GM23338 (cell line): Measurements from ENCODE around the gene NAMPT. TPM values are rescaled to one million over a fixed set of nuclear protein-coding genes. Genes with fewer than 3 reads are reported as not detected.

Experiments
- ATAC-seq: fragments of 200-7000 bp; cut with Tn5 transposase; 3 replicates; pipeline ENCODE4 v1.9.1; 2020
- DNase-seq: peaks from one replicate; pipeline ENCODE4 v3.0.0-alpha.2; 2015; ENCODE audit warnings: low spot score
- H2AFZ ChIP-seq: fragments of 200-600 bp; sonication (generic); 2 replicates; pipeline ENCODE4 v1.8.0; 2016; ENCODE audit warnings: antibody characterized with exemption, mild to moderate bottlenecking, moderate library complexity
- H3F3A ChIP-seq: fragments of 200-600 bp; sonication (generic); replicated peaks from 2 replicates; pipeline ENCODE4 v1.8.0; 2017; ENCODE audit warnings: antibody characterized with exemption, mixed run types, low read depth
- H3K27ac ChIP-seq: fragments of 200-600 bp; sonication (generic); 2 replicates; pipeline ENCODE4 v1.6.1; 2016; ENCODE audit warnings: low read depth
- H3K27me3 ChIP-seq: fragments of 200-600 bp; sonication (generic); 2 replicates; pipeline ENCODE4 v1.8.0; 2016; ENCODE audit warnings: mild to moderate bottlenecking, mixed run types, moderate library complexity; ENCODE audit not compliant: insufficient read depth
- H3K36me3 ChIP-seq: fragments of 200-600 bp; sonication (generic); 2 replicates; pipeline ENCODE4 v1.8.0; 2016; ENCODE audit warnings: mild to moderate bottlenecking; ENCODE audit not compliant: insufficient read depth
- H3K4me1 ChIP-seq: fragments of 200-600 bp; sonication (generic); 2 replicates; pipeline ENCODE4 v1.8.0; 2016; ENCODE audit warnings: mild to moderate bottlenecking, moderate library complexity; ENCODE audit not compliant: insufficient read depth
- H3K4me2 ChIP-seq: fragments of 200-600 bp; sonication (generic); 2 replicates; pipeline ENCODE4 v1.7.1; 2017; ENCODE audit warnings: mixed run types
- H3K4me3 ChIP-seq: fragments of 200-600 bp; sonication (generic); 2 replicates; pipeline ENCODE4 v1.6.1; 2016; ENCODE audit warnings: mixed run types
- H3K79me2 ChIP-seq: fragments of 200-600 bp; sonication (generic); replicated peaks from 2 replicates; pipeline ENCODE4 v1.8.0; 2017; ENCODE audit warnings: mild to moderate bottlenecking; ENCODE audit not compliant: insufficient read depth
- H3K9me2 ChIP-seq: fragments of 200-600 bp; sonication (generic); 2 replicates; pipeline ENCODE4 v1.8.0; 2017; ENCODE audit not compliant: insufficient read depth
- H4K20me1 ChIP-seq: fragments of 200-600 bp; sonication (generic); replicated peaks from 2 replicates; pipeline ENCODE4 v1.8.0; 2017; ENCODE audit warnings: mild to moderate bottlenecking; ENCODE audit not compliant: insufficient read depth
- H3K27ac Mint-ChIP-seq: 2 replicates; pipeline ENCODE4 v1.8.0; 2020; ENCODE audit warnings: inconsistent platforms, mild to moderate bottlenecking, moderate library complexity, mixed read lengths
- H3K27me3 Mint-ChIP-seq: 3 replicates; pipeline ENCODE4 v1.8.0; 2022; ENCODE audit warnings: low read depth, mild to moderate bottlenecking, moderate library complexity, mixed read lengths, inconsistent platforms; ENCODE audit not compliant: insufficient read depth, poor library complexity
- H3K36me3 Mint-ChIP-seq: 3 replicates; pipeline ENCODE4 v1.8.0; 2021; ENCODE audit warnings: low read depth, mild to moderate bottlenecking, inconsistent platforms, moderate library complexity, mixed read lengths
- H3K4me1 Mint-ChIP-seq: 3 replicates; pipeline ENCODE4 v1.8.0; 2020; ENCODE audit warnings: mild to moderate bottlenecking, inconsistent platforms, mixed read lengths
- H3K4me3 Mint-ChIP-seq: 3 replicates; pipeline ENCODE4 v1.8.0; 2021; ENCODE audit warnings: moderate library complexity, mild to moderate bottlenecking, inconsistent platforms, mixed read lengths
- H3K9me3 Mint-ChIP-seq: 3 replicates; pipeline ENCODE4 v1.8.0; 2020; ENCODE audit warnings: moderate library complexity, mild to moderate bottlenecking, inconsistent platforms, mixed read lengths
- CREB1 ChIP-seq: fragments of 250-450 bp; sonication (Bioruptor Pico); IDR thresholded peaks from 2 replicates; pipeline ENCODE4 v1.5.0; 2020; ENCODE audit warnings: low read depth, mild to moderate bottlenecking, moderate library complexity
- CTCF ChIP-seq, 2 experiments: fragments of 200-600 bp in 1 of 2; sonication (generic) in 1 of 2; conservative IDR thresholded peaks; 2 replicates each; pipeline versions ENCODE4 v1.5.1 to v1.6.1; 2016 to 2017; ENCODE audit warnings: antibody characterized with exemption in 2 of 2, low read depth in 2 of 2, mild to moderate bottlenecking in 2 of 2, moderate library complexity in 1 of 2
- ETS1 ChIP-seq: IDR thresholded peaks from 2 replicates; pipeline ENCODE4 v1.6.1; 2016; ENCODE audit warnings: antibody characterized with exemption
- EZH2 ChIP-seq: fragments of 200-600 bp; sonication (generic); IDR thresholded peaks from one replicate; pipeline ENCODE4 v1.8.0; 2017; ENCODE audit warnings: antibody characterized with exemption, mild to moderate bottlenecking, low read depth; ENCODE audit not compliant: unreplicated experiment
- EZH2phosphoT487 ChIP-seq: fragments of 200-600 bp; sonication (generic); IDR thresholded peaks from one replicate; pipeline ENCODE4 v1.8.1; 2018; ENCODE audit warnings: antibody characterized with exemption; ENCODE audit not compliant: unreplicated experiment
- JUNB ChIP-seq: IDR thresholded peaks from one replicate; pipeline ENCODE4 v1.6.1; 2016; ENCODE audit warnings: antibody characterized with exemption; ENCODE audit not compliant: unreplicated experiment
- NANOG ChIP-seq: IDR thresholded peaks from 2 replicates; pipeline ENCODE4 v1.6.1; 2016; ENCODE audit warnings: antibody characterized with exemption, borderline replicate concordance
- POLR2AphosphoS5 ChIP-seq: IDR thresholded peaks from 2 replicates; pipeline ENCODE4 v1.6.1; 2016; ENCODE audit warnings: antibody characterized with exemption, low read depth
- ZNF114 ChIP-seq: fragments of 250-450 bp; sonication (Bioruptor Pico); IDR thresholded peaks from 2 replicates; pipeline ENCODE4 v1.5.0; 2020; ENCODE audit warnings: mild to moderate bottlenecking, moderate library complexity
- ZNF331 ChIP-seq: fragments of 250-450 bp; sonication (Bioruptor Pico); IDR thresholded peaks from 2 replicates; pipeline ENCODE4 v1.5.0; 2020; ENCODE audit warnings: low read depth, mild to moderate bottlenecking, moderate library complexity
- polyA plus RNA-seq: library from polyadenylated mRNA; unstranded; fragments of >200 nt; fragmentation: Nextera tagmentation; extraction: Ambion mirVana; gene quantifications from 2 replicates; pipeline ENCODE4 v1.2.1, GENCODE V29; 2016
- total RNA-seq: library from RNA; depleted of rRNA; stranded (reverse); fragments of >200 nt; shearing (Covaris generic); gene quantifications from 2 replicates; pipeline ENCODE4 v1.2.3, GENCODE V29; 2014
- TF ChIP-seq, protein P1 (sequence below): IDR thresholded peaks from one replicate; pipeline ENCODE4 v1.6.1; 2018; ENCODE audit warnings: antibody characterized with exemption; ENCODE audit not compliant: unreplicated experiment

The NAMPT gene
- total and polyA plus RNA-seq, 2 experiments from 2014 or later, result 37.9 to 73.9 TPM

GRCh38 chr7:106222545-106222944, 62.2 kb downstream of the NAMPT start:
- H3K4me1 ChIP-seq, result no peaks in the 10 kb centered on the region
- ATAC-seq, result no peak
- H3K27ac Mint-ChIP-seq, result no peak overlapping the region
- H3K79me2 ChIP-seq, result no peaks in the 10 kb centered on the region
- no peaks in the 10 kb centered on the region for H4K20me1 ChIP-seq
- H3K9me3 Mint-ChIP-seq, result no peaks in the 10 kb centered on the region
- TF ChIP-seq CREB1 (CRISPR knock-in tag), result no peak
- no peaks in the 10 kb centered on the region for H3K27me3 ChIP-seq
- H3K27me3 Mint-ChIP-seq, result peaks cover 4% of the 10 kb centered on the region
- no peaks in the 10 kb centered on the region for H3F3A ChIP-seq
- no peak for DNase-seq
- no peak overlapping the region for H3K4me2 ChIP-seq
- H3K36me3 ChIP-seq, result no peaks in the 10 kb centered on the region
- no peak overlapping the region for H3K4me3 Mint-ChIP-seq
- H3K27ac ChIP-seq, result no peak overlapping the region
- H3K4me1 Mint-ChIP-seq, result peaks cover 13% of the 10 kb centered on the region; the same call in 2 of the 3 replicates
- H3K4me3 ChIP-seq, result no peak overlapping the region
- no peaks in the 10 kb centered on the region for H3K36me3 Mint-ChIP-seq
- peaks cover 15% of the 10 kb centered on the region; the same call in 1 of the 2 replicates for H3K9me2 ChIP-seq
- no peak overlapping the region for H2AFZ ChIP-seq

DNA sequence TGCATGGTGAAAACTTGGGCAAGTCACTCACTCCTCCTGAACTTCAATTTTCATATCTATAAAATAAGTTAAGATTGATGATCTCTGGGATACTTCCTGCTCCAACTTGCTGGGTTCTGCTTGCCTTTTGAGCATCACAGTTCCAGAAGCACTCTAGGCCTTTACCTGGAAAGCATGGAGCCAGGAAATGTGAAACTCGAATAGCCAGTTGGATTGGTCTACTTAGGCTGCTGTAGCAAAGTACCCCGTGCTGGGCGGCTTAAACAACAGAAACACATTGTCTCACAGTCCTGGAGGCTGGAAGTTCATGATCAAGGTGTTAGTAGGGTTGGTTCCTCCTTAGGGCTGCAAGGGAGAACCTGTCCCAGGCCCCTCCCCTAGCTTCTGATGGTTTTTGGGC, 64.5 kb downstream of the NAMPT start:
- Histone ChIP-seq H3K27ac (no peak overlapping the region), H2AFZ (no peak overlapping the region), H3K36me3 (no peaks in the 10 kb centered on the region), H3K27me3 (no peaks in the 10 kb centered on the region), H3K4me3 (no peak overlapping the region), H3F3A (no peaks in the 10 kb centered on the region), H3K79me2 (no peaks in the 10 kb centered on the region), H4K20me1 (no peaks in the 10 kb centered on the region), H3K4me2 (no peak overlapping the region), H3K4me1 (no peaks in the 10 kb centered on the region), H3K9me2 (peaks cover 17% of the 10 kb centered on the region; the same call in 1 of the 2 replicates)
- peaks cover 13% of the 10 kb centered on the region; the same call in 2 of the 3 replicates for H3K4me1 Mint-ChIP-seq
- peaks cover 11% of the 10 kb centered on the region for H3K27me3 Mint-ChIP-seq
- ATAC-seq (no peak), DNase-seq (no peak)
- no peak overlapping the region for H3K4me3 Mint-ChIP-seq
- H3K36me3 Mint-ChIP-seq, result no peaks in the 10 kb centered on the region
- H3K27ac Mint-ChIP-seq, result no peak overlapping the region
- no peaks in the 10 kb centered on the region for H3K9me3 Mint-ChIP-seq
- TF ChIP-seq CREB1 (CRISPR knock-in tag) (no peak), ZNF331 (no peak), JUNB (no peak), POLR2AphosphoS5 (no peak), EZH2 (no peak), CTCF (conservative IDR thresholded peaks at IDR 0.05; ENCODE audit: low read depth in 2 of 2) (no peak), ETS1 (no peak), NANOG (no peak), ZNF114 (CRISPR knock-in tag) (no peak), EZH2phosphoT487 (no peak)
- TF ChIP-seq, protein P1, sequence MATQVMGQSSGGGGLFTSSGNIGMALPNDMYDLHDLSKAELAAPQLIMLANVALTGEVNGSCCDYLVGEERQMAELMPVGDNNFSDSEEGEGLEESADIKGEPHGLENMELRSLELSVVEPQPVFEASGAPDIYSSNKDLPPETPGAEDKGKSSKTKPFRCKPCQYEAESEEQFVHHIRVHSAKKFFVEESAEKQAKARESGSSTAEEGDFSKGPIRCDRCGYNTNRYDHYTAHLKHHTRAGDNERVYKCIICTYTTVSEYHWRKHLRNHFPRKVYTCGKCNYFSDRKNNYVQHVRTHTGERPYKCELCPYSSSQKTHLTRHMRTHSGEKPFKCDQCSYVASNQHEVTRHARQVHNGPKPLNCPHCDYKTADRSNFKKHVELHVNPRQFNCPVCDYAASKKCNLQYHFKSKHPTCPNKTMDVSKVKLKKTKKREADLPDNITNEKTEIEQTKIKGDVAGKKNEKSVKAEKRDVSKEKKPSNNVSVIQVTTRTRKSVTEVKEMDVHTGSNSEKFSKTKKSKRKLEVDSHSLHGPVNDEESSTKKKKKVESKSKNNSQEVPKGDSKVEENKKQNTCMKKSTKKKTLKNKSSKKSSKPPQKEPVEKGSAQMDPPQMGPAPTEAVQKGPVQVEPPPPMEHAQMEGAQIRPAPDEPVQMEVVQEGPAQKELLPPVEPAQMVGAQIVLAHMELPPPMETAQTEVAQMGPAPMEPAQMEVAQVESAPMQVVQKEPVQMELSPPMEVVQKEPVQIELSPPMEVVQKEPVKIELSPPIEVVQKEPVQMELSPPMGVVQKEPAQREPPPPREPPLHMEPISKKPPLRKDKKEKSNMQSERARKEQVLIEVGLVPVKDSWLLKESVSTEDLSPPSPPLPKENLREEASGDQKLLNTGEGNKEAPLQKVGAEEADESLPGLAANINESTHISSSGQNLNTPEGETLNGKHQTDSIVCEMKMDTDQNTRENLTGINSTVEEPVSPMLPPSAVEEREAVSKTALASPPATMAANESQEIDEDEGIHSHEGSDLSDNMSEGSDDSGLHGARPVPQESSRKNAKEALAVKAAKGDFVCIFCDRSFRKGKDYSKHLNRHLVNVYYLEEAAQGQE, result no peak
